B cell (primary cell): ENCODE measurements around the gene CLDND2.

Experiments used
- EZH2 ChIP-seq: IDR thresholded peaks from 2 replicates; pipeline ENCODE4 v1.6.1; 2012; ENCODE audit warnings: borderline replicate concordance, low read depth, mild to moderate bottlenecking, moderate library complexity, low read length; ENCODE audit not compliant: insufficient read depth, poor library complexity, severe bottlenecking
- TF ChIP-seq, protein P1 (sequence below): fragments of 200-600 bp; IDR thresholded peaks from one replicate; pipeline ENCODE4 v1.8.0; 2022; ENCODE audit warnings: antibody characterized with exemption, mild to moderate bottlenecking

DNA sequence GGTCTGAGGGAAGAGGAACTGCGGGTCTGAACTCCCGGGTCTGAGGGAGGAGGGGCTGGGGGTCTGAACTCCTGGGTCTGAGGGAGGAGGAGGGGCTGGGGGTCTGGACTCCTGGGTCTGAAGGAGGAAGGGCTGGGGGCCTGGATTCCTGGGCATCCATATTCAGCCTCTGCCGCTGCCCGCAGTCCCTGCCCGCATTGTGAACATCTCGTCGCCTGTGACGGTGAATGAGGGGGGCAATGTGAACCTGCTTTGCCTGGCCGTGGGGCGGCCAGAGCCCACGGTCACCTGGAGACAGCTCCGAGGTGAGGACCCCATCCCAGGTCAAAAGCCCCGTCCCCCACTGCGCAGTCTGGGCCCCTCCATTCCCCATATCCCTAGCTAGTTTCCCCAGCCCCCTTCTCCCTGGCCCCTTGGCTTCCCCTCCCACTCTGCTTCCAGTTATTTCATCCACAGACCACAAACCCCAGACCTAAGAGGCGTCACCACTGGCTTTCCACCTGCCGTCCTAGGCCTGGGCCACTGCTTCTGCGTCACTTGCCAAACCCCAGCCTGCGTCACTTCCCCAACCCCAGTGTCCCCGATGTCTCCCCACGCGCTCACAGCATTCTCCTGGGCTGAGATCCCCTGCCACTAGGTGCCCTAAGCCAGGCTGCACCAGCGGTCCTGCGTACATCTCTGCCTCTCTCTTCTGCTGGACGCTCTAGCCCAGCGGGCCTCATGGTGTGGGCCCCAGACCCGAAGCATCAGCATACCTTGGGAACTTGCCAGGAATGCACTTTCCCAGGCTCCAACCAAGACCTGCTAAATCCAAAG, 43.4 kb downstream of the CLDND2 start:
- TF ChIP-seq, protein P1, sequence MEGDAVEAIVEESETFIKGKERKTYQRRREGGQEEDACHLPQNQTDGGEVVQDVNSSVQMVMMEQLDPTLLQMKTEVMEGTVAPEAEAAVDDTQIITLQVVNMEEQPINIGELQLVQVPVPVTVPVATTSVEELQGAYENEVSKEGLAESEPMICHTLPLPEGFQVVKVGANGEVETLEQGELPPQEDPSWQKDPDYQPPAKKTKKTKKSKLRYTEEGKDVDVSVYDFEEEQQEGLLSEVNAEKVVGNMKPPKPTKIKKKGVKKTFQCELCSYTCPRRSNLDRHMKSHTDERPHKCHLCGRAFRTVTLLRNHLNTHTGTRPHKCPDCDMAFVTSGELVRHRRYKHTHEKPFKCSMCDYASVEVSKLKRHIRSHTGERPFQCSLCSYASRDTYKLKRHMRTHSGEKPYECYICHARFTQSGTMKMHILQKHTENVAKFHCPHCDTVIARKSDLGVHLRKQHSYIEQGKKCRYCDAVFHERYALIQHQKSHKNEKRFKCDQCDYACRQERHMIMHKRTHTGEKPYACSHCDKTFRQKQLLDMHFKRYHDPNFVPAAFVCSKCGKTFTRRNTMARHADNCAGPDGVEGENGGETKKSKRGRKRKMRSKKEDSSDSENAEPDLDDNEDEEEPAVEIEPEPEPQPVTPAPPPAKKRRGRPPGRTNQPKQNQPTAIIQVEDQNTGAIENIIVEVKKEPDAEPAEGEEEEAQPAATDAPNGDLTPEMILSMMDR: no peak
- no peak for TF ChIP-seq EZH2
